Measurements from ENCODE around the gene IQGAP1.

Gene IQGAP1

DNA sequence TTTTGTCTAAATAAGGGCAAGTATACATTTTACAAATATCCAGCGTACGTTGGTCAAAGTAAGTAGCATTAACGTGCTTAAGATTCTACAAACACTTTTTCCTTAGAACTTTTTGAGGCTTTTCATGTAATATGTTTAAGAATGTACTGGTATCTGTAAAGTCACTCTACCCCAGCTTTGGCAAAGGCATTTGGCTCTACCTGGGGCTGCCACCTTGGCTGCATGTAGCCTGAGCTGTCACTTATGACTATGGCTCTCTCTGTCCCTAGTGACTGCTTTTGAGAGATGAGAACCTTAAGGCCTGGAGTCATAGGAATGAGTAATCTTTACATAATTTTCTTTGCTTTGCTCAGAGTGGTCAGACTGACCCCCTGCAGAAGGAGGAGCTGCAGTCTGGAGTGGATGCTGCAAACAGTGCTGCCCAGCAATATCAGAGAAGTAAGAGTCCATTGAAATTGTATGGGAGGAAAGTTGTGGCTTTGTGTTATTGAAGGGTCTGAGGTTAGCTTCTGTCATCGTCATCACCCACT, 61.2 kb downstream of the IQGAP1 start:
- DNase-seq, result no peak

GRCh38 chr15:90451053-90451850, 63.2 kb downstream of the IQGAP1 start:
- DNase-seq, result no peak

DNA sequence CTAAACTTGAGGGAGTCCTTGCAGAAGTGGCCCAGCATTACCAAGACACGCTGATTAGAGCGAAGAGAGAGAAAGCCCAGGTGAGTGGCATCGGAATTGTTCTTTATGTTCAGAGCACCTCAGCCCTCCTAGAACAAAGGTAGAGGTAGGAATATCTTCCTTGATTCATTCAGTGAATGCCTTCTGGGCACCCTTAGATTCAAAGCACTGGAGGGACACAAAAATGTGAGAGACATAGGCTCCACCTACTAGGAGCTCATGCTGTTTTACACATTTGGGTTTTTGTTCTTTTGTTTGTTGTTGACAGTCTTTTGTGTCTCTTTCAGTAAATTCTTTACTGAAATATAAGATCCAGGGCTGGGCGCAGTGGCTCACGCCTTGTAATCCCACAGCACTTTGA, 68.2 kb downstream of the IQGAP1 start:
- no peak for DNase-seq

- no peak for DNase-seq
Observed at GRCh38 chr15:90458061-90458460, 70.0 kb downstream of the IQGAP1 start.

- no peak for DNase-seq
Observed at GRCh38 chr15:90459368-90459767, 71.3 kb downstream of the IQGAP1 start.

GRCh38 chr15:90460142-90460824, 72.2 kb downstream of the IQGAP1 start:
- DNase-seq, result no peak

- DNase-seq, result no peak
Observed at GRCh38 chr15:90463381-90463780, 75.3 kb downstream of the IQGAP1 start.

- DNase-seq, result no peak
Observed at GRCh38 chr15:90465140-90465929, 77.3 kb downstream of the IQGAP1 start.

DNA sequence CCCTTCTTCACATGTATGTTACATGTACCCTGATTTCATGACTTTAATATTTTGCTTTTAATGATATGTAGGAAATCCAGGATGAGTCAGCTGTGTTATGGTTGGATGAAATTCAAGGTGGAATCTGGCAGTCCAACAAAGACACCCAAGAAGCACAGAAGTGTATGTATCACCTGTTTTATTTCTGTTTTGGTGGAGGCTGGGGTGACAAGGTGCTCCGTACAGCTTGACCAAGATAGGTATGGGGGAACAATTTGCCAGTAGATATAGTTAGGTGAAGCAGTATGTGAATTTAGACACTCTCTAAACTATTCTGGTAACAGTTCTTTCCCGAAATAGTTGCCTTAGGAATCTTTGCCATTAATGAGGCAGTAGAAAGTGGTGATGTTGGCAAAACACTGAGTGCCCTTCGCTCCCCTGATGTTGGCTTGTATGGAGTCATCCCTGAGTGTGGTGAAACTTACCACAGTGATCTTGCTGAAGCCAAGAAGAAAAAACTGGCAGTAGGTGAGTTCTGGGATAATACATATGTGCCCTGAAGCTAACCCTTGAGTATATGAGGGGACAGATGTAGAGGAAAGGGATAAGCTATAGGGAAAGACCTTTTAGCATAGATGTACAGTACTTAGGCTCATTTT, 78.0 kb downstream of the IQGAP1 start:
- DNase-seq, result no peak

DNA sequence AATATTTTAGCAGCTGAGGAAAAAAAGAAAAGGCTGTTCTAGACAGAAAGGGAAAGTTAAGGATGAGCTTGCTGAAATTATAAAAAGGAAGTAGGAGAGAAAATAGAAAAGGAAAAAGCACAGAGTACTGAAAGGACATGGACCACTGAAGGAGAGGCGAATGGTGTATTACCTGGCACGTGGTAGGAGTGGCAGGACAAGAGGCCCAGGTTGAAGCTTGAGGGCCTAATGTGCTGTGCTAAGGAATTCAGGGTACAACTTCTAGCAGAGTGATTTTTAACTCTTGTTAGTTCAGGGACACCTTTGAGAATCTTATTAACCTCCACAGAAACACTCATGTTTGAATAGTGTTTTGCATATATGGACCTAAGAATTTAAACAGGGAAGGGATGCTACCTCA, 81.7 kb downstream of the IQGAP1 start:
- DNase-seq, result no peak

GRCh38 chr15:90470453-90470852, 82.4 kb downstream of the IQGAP1 start:
- no peak for DNase-seq

DNA sequence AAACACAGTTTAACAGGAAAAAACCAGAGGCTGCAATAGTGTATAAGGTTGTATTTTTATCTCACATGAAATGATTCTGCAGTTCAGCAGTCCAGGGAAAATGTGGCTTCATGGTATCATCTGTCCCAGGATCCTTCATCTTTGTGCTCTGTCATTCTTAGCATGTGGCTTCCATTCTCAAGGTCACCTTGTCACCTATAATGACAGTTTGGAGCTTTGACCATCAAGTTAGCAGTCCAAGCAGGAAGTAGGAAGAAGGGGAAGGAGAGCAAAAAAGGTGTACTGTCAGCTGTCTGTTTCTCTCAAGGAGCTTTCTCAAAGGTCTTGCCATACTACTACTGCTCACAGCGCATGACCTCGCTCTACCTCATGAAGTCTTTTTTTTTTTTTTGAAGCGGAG, 83.1 kb downstream of the IQGAP1 start:
- DNase-seq, result no peak

DNA sequence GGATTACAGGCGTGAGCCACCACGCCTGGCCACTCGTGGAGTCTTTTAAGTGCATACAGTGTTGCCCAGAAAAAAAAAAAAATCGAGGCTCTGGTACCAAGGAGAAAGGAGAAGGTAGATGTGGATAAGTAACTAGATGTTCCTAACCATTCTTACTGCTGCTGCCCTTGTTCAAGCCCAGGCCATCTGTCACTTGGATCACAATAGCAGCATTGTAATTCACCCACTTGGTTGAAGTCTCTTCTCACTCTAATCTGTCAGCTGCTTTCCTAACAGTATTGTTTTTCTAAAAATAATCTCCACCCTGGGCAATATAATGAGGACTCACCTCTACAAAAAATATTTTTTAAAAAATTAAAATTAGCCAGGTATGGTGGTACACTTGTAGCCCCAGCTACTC, 83.7 kb downstream of the IQGAP1 start:
- DNase-seq, result no peak

GRCh38 chr15:90478846-90479481, 90.9 kb downstream of the IQGAP1 start:
- no peak for DNase-seq

- no peak for DNase-seq
Observed at GRCh38 chr15:90479656-90480055, 91.6 kb downstream of the IQGAP1 start.

GRCh38 chr15:90481023-90481422, 93.0 kb downstream of the IQGAP1 start:
- peak; percentile 47 for DNase-seq

DNA sequence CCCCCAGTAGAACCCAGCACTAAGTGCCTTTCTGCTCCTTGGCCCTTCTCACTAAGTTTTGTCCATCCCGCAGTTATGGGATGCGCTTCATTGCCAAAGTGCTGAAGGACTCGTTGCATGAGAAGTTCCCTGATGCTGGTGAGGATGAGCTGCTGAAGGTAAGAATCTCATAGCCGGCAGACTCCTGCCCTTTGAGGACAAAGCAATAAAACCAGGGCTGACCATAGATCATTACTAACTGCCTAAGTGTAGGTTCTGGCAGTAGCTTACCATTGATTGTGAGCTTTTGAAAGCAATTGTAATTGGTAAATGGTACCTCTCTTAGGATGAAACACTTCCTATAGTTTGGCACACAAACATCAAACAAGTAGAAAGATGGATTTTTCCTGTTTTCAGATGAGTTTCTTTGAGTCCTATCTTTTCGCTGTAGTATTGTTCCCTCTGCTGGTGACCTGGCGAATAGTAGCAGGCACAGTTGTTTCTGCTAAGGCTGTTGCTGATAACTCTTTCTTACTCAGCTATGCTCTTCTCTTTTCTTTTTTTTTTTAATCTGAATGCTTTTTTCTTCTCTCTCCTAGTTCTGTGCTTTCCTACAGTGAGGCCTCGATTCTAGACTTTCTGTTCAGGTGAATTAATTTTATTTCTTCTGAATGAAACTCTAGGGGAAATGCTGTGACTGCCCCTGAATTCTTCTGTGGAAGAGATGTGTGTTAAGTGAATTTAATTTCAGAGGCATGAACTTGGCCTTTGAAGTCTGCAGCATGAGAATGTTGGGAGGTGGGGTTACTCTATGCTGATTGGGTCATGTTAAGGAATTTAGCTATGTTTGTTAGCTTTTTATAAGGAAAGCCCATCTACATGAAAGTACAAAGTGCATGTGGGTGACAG, 94.3 kb downstream of the IQGAP1 start:
- peak; percentile 47 for DNase-seq

- no peak for DNase-seq
Observed at GRCh38 chr15:90483012-90483307, 94.9 kb downstream of the IQGAP1 start.

GRCh38 chr15:90483637-90484036, 95.6 kb downstream of the IQGAP1 start:
- DNase-seq, result no peak

- DNase-seq, result no peak
Observed at GRCh38 chr15:90487186-90487585, 99.1 kb downstream of the IQGAP1 start.

DNA sequence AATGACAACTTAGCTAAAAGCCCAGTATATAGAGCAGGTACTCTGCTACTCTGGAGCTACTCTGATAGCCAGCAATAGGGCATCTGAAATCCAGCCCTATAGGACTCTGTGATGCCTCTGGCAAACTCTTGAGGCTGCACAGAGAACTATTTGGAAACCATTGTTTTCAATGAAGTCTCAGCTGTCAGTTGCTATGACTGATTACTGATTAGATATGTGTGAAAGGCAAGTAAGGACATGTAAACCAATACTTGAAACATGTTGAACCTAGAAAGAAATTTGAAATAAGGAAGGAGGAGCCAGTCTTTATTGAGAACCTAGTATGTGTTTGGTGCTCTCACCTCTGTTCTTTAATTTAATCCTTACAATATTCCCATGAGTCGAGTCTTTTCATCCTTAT, 101.5 kb downstream of the IQGAP1 start:
- DNase-seq, result no peak

DNA sequence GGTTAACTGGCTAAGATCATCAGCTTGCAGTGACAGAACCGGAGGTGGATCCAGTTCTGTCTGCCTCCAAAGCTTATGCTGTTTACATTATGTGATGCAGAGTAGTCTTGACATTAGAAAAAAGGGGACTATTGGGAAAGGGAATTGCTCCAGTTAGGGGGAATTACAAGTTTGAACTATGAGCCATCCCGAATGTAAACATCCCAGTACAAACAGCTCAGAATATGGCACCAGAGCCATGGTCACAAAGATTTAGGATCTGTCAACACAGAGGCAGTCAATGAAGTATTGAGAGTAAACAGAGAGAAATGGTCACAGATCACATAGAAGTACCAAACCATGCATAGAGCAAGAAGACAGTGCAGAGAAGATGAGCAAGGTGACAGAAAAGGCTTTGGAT, 101.9 kb downstream of the IQGAP1 start:
- DNase-seq, result no peak

Measured in stimulated activated CD8-positive, alpha-beta memory T cell treated with anti-CD3 and anti-CD28 coated beads, Interleukin-4, amount 100 ng/mL, for 48 hours (primary cell).